SU-DHL-6 (cell line): ENCODE results near the gene TSLP.

Source experiments
- H2AFZ ChIP-seq: fragments of 200-600 bp; sonication (generic); 2 replicates; pipeline ENCODE4 v1.6.1; 2014; ENCODE audit warnings: low read depth, mild to moderate bottlenecking, moderate library complexity, mixed read lengths, antibody characterized with exemption, low read length; ENCODE audit not compliant: severe bottlenecking
- H3F3A ChIP-seq: fragments of 200-600 bp; shearing (Covaris generic); 2 replicates; pipeline ENCODE4 v1.6.0; 2016; ENCODE audit warnings: antibody characterized with exemption, mild to moderate bottlenecking; ENCODE audit not compliant: insufficient read depth
- H3K27ac ChIP-seq: fragments of 200-600 bp; sonication (generic); 2 replicates; pipeline ENCODE4 v1.5.1; 2016; ENCODE audit warnings: low read depth, mild to moderate bottlenecking, low read length, moderate library complexity, mixed read lengths
- H3K27me3 ChIP-seq: fragments of 200-600 bp; sonication (generic), shearing (Covaris generic); 2 replicates; pipeline ENCODE4 v1.6.0; 2014; ENCODE audit warnings: mild to moderate bottlenecking, low read length
- H3K36me3 ChIP-seq: fragments of 200-600 bp; sonication (generic); 2 replicates; pipeline ENCODE4 v1.6.1; 2014; ENCODE audit warnings: mild to moderate bottlenecking, low read length, mixed read lengths
- H3K4me2 ChIP-seq: fragments of 300-600, 200-600 bp; shearing (Covaris generic), sonication (generic); 2 replicates; pipeline ENCODE4 v1.6.0; 2014; ENCODE audit warnings: low read length, low read depth, mild to moderate bottlenecking; ENCODE audit not compliant: poor library complexity, severe bottlenecking
- H3K4me3 ChIP-seq: fragments of 200-600 bp; sonication (generic); 2 replicates; pipeline ENCODE4 v1.5.1; 2014; ENCODE audit warnings: antibody characterized with exemption, low read length, mild to moderate bottlenecking, mixed read lengths; ENCODE audit not compliant: insufficient read depth, poor library complexity, severe bottlenecking
- H3K79me2 ChIP-seq: fragments of 200-600 bp; sonication (generic); 2 replicates; pipeline ENCODE4 v1.6.1; 2014; ENCODE audit warnings: mild to moderate bottlenecking, low read length, moderate library complexity; ENCODE audit not compliant: insufficient read depth
- H3K9ac ChIP-seq: fragments of 200-600 bp; sonication (generic); 2 replicates; pipeline ENCODE4 v1.7.0; 2014; ENCODE audit warnings: mild to moderate bottlenecking, low read length
- H3K9me2 ChIP-seq: fragments of 200-600 bp; sonication (generic); replicated peaks from 2 replicates; pipeline ENCODE4 v1.6.1; 2014; ENCODE audit warnings: low read length; ENCODE audit not compliant: insufficient read depth
- H3K9me3 ChIP-seq: fragments of 200-600 bp; sonication (generic); 2 replicates; pipeline ENCODE4 v1.6.1; 2014; ENCODE audit warnings: low read length, mixed read lengths; ENCODE audit not compliant: insufficient read depth
- H4K20me1 ChIP-seq: fragments of 200-600 bp; sonication (generic); 2 replicates; pipeline ENCODE4 v1.6.1; 2014; ENCODE audit warnings: low read depth, mild to moderate bottlenecking, antibody characterized with exemption, low read length, moderate library complexity, mixed read lengths
- EZH2phosphoT487 ChIP-seq: fragments of 200-600 bp; sonication (generic), shearing (Covaris generic); conservative IDR thresholded peaks from 2 replicates; pipeline ENCODE4 v1.6.1; 2018; ENCODE audit warnings: mild to moderate bottlenecking, antibody characterized with exemption, low read length, moderate library complexity, mixed read lengths
- TF ChIP-seq, protein P1 (sequence below): fragments of 200-600 bp; sonication (generic); IDR thresholded peaks from one replicate; pipeline ENCODE4 v1.5.1; 2017; ENCODE audit warnings: antibody characterized with exemption, mild to moderate bottlenecking, low read length, moderate library complexity; ENCODE audit not compliant: insufficient read depth, poor library complexity, severe bottlenecking

Gene TSLP

GRCh38 chr5:111124793-111125192 lies 53.3 kb downstream of the TSLP start:
- Histone ChIP-seq H3K36me3 (peaks cover 69% of the 10 kb centered on the region), H3K27ac (no peak overlapping the region), H3K79me2 (no peaks in the 10 kb centered on the region), H3K27me3 (no peaks in the 10 kb centered on the region), H4K20me1 (no peaks in the 10 kb centered on the region), H3K4me3 (no peak overlapping the region), H3K9ac (no peak overlapping the region), H2AFZ (no peak overlapping the region), H3K9me2 (no peaks in the 10 kb centered on the region), H3F3A (no peaks in the 10 kb centered on the region), H3K4me2 (no peak overlapping the region), H3K9me3 (no peaks in the 10 kb centered on the region)
- TF ChIP-seq, protein P1, sequence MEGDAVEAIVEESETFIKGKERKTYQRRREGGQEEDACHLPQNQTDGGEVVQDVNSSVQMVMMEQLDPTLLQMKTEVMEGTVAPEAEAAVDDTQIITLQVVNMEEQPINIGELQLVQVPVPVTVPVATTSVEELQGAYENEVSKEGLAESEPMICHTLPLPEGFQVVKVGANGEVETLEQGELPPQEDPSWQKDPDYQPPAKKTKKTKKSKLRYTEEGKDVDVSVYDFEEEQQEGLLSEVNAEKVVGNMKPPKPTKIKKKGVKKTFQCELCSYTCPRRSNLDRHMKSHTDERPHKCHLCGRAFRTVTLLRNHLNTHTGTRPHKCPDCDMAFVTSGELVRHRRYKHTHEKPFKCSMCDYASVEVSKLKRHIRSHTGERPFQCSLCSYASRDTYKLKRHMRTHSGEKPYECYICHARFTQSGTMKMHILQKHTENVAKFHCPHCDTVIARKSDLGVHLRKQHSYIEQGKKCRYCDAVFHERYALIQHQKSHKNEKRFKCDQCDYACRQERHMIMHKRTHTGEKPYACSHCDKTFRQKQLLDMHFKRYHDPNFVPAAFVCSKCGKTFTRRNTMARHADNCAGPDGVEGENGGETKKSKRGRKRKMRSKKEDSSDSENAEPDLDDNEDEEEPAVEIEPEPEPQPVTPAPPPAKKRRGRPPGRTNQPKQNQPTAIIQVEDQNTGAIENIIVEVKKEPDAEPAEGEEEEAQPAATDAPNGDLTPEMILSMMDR, result no peak

- Histone ChIP-seq H3K36me3 (peaks cover 48% of the 10 kb centered on the region; the same call in 1 of the 2 replicates), H3K4me3 (no peak overlapping the region), H3K9ac (no peak overlapping the region), H4K20me1 (no peaks in the 10 kb centered on the region), H3K27me3 (no peaks in the 10 kb centered on the region), H3K9me2 (no peaks in the 10 kb centered on the region), H3K27ac (no peak overlapping the region), H3K9me3 (no peaks in the 10 kb centered on the region), H3K4me2 (no peak overlapping the region), H3K79me2 (no peaks in the 10 kb centered on the region), H2AFZ (no peak overlapping the region), H3F3A (peaks cover 6% of the 10 kb centered on the region; the same call in 1 of the 2 replicates)
- no peak for TF ChIP-seq EZH2phosphoT487
- TF ChIP-seq, protein P1, result no peak
These were observed 55.4 kb downstream of the TSLP start for GRCh38 chr5:111126896-111127295.
